Transverse colon (tissue), 4 donors: Measurements from ENCODE around the gene YDJC.

ENCODE experiments used
- POLR2A ChIP-seq: fragments of 450-650 bp; IDR thresholded peaks from one replicate; pipeline ENCODE4 v1.6.1; 2016; ENCODE audit warnings: antibody characterized with exemption, mild to moderate bottlenecking, moderate library complexity
- POLR2AphosphoS5 ChIP-seq, 3 donors: sonication (generic); formaldehyde crosslinking; IDR thresholded peaks; one replicate each; pipeline ENCODE4 v1.6.1; 2016; ENCODE audit warnings: antibody characterized with exemption in 3 of 3
- TF ChIP-seq, protein P1 (sequence below), 5 experiments: fragments of 200-600 bp in 3 of 5; fragments of 450-650 bp in 2 of 5; sonication (generic) in 3 of 5; IDR thresholded peaks; 1 replicate in 2 of 5; 2 replicates in 3 of 5; pipeline ENCODE4 v1.5.1; 2016 to 2017; ENCODE audit warnings: antibody characterized with exemption in 5 of 5, inconsistent platforms in 3 of 5, mild to moderate bottlenecking in 2 of 5, moderate library complexity in 1 of 5

- TF ChIP-seq, protein P1, sequence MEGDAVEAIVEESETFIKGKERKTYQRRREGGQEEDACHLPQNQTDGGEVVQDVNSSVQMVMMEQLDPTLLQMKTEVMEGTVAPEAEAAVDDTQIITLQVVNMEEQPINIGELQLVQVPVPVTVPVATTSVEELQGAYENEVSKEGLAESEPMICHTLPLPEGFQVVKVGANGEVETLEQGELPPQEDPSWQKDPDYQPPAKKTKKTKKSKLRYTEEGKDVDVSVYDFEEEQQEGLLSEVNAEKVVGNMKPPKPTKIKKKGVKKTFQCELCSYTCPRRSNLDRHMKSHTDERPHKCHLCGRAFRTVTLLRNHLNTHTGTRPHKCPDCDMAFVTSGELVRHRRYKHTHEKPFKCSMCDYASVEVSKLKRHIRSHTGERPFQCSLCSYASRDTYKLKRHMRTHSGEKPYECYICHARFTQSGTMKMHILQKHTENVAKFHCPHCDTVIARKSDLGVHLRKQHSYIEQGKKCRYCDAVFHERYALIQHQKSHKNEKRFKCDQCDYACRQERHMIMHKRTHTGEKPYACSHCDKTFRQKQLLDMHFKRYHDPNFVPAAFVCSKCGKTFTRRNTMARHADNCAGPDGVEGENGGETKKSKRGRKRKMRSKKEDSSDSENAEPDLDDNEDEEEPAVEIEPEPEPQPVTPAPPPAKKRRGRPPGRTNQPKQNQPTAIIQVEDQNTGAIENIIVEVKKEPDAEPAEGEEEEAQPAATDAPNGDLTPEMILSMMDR (IDR thresholded peaks at IDR 0.05): no peak
- TF ChIP-seq POLR2AphosphoS5 (IDR thresholded peaks at IDR 0.05) (no peak), POLR2A (no peak)
Observed at GRCh38 chr22:21594865-21595452, 34.9 kb downstream of the YDJC start.
